K562 (cell line): ENCODE results near the gene MMEL1. TPM values are rescaled to one million over a fixed set of nuclear protein-coding genes. Genes with fewer than 3 reads are reported as not detected.

ENCODE experiments used
- ARID3B ChIP-seq: fragments of 250-450 bp; sonication (Bioruptor Pico); IDR thresholded peaks from 2 replicates; pipeline ENCODE4 v1.4.0; 2020; ENCODE audit warnings: borderline replicate concordance
- CBX3 ChIP-seq, 2 experiments: IDR thresholded peaks; 1 replicate in 1 of 2; 2 replicates in 1 of 2; pipeline ENCODE4 v1.6.1; 2012; ENCODE audit warnings: inconsistent platforms in 2 of 2, low read length in 2 of 2, borderline replicate concordance in 1 of 2, control low read depth in 1 of 2
- E2F4 ChIP-seq: sonication (generic); formaldehyde crosslinking; IDR thresholded peaks from 2 replicates; pipeline ENCODE4 v1.8.0; 2022; ENCODE audit warnings: mild to moderate bottlenecking, low read depth, missing genetic modification reagents
- MGA ChIP-seq: fragments of 450-650 bp; IDR thresholded peaks from 2 replicates; pipeline ENCODE4 v1.6.1; 2016; ENCODE audit warnings: mild to moderate bottlenecking, moderate library complexity
- UBTF ChIP-seq, 2 experiments: IDR thresholded peaks; 2 replicates each; pipeline ENCODE4 v1.6.1; 2012; ENCODE audit warnings: improper control_type of control experiment in 2 of 2, low read depth in 2 of 2, low read length in 2 of 2, borderline replicate concordance in 1 of 2
- YY1 ChIP-seq, 3 experiments: IDR thresholded peaks; 2 replicates each; pipeline ENCODE4 v1.6.1; 2011; ENCODE audit warnings: low read length in 2 of 3, mild to moderate bottlenecking in 2 of 3, moderate library complexity in 2 of 3, borderline replicate concordance in 1 of 3, control low read depth in 1 of 3, low read depth in 1 of 3; ENCODE audit not compliant: insufficient read depth in 3 of 3, insufficient replicate concordance in 2 of 3, control insufficient read depth in 1 of 3, insufficient read length in 1 of 3; ENCODE audit errors: extremely low read depth in 1 of 3
- polyA plus RNA-seq, 8 experiments: library from polyadenylated mRNA; depleted of rRNA in 4 of 8; stranded (reverse) in 5 of 8; unstranded in 3 of 8; fragments of >200 nt; fragmentation: Nextera tagmentation in 2 of 8; fragmentation: Illumina TruSeq in 1 of 8; extraction: Ambion mirVana in 2 of 8; extraction: Trizol in 1 of 8; gene quantifications; 2 replicates each; pipeline versions ENCODE4 v1.2.1 to v1.2.3, GENCODE V29; 2011 to 2014; ENCODE audit warnings: inconsistent platforms in 1 of 8, missing spikeins in 1 of 8
- total RNA-seq, 7 experiments: library from RNA; depleted of rRNA in 6 of 7; stranded (reverse); fragments of >200 nt in 6 of 7; fragmentation: Illumina TruSeq in 2 of 7; extraction: Trizol in 2 of 7; gene quantifications; 2 replicates each; pipeline versions ENCODE4 v1.2.1 to v1.2.3, GENCODE V29; 2011 to 2021; ENCODE audit warnings: low replicate concordance in 1 of 7

MMEL1 gene
- total and polyA plus RNA-seq, 9 of the 15 experiments (the other 6 are each of a cell fraction or from before 2014, with no cell fraction given), result not detected

GRCh38 chr1:2586154-2587070 lies 46.4 kb downstream of the MMEL1 start, which contains the start of gene PRXL2B (continued):
- TF ChIP-seq MGA (peak; percentile 58), YY1 (IDR thresholded peaks at IDR 0.05; ENCODE audit: borderline replicate concordance in 1 of 3, control insufficient read depth in 1 of 3, extremely low read depth in 1 of 3, insufficient read depth in 3 of 3, insufficient read length in 1 of 3, insufficient replicate concordance in 2 of 3, low read depth in 1 of 3, low read length in 2 of 3) (peak; percentile 56 to 93 (median 89)), CBX3 (IDR thresholded peaks at IDR 0.05; ENCODE audit: borderline replicate concordance in 1 of 2, low read length in 2 of 2) (0 out of 3 replicates have a peak, but pooled peaks of 1 of the 2 experiments have one; percentile 59), ARID3B (CRISPR knock-in tag) (no peak), UBTF (IDR thresholded peaks at IDR 0.05; ENCODE audit: borderline replicate concordance in 1 of 2, low read depth in 2 of 2, low read length in 2 of 2) (peak in 1 of 2 experiments; percentile 67; a peak in 1 of 4 replicates), E2F4 (CRISPR knock-in tag) (peak; percentile 86)
